ENCODE results near the gene KRT14. TPM values are rescaled to one million over a fixed set of nuclear protein-coding genes. Genes with fewer than 3 reads are reported as not detected.
A peak's percentile ranks its signal among the peaks of the same experiment; 100 is the strongest.

KRT14 gene
- total and polyA plus RNA-seq, 2 of the 4 experiments (the other 2 are of a cell fraction), result not detected

DNA sequence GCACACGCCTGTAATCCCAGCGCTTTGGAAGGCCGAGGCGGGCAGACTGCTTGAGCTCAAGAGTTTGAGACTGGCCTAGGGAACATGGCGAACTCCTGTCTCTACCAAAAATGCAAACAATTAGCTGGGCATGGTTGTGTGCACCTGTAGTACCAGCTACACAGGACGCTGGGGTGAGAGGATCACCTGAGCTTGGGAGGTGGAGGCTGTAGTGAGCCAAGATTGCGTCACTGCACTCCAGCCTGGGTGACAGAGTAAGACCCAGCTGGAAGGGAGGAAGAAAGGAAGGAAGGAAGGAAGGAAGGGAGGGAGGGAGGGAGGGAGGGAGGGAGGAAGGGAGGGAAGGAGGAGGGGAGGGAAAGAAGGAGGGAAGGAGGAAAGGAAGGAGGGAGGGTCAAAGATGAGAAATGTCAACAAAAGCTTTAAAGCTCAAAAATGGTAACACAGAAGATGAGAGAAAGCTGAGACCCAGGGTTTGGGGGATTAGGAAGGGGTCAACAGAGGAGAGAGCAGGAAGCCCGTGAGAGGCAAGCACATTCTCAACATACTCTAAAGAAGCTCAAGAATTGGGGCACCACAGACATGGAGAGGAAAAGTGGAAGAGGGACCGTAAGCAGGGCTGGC, 53.6 kb downstream of the KRT14 start:
- no peak overlapping the region for H2AK9ac ChIP-seq (replicated peaks; ENCODE audit: low read depth, low read length, poor library complexity)
- TF ChIP-seq MXI1 (IDR thresholded peaks at IDR 0.05; ENCODE audit: borderline replicate concordance, low read depth, low read length), result no peak
- 0 out of 2 replicates have a peak, but pooled peaks have one; percentile 7 for TF ChIP-seq CEBPB (IDR thresholded peaks at IDR 0.05; ENCODE audit: low read depth, low read length)
- TF ChIP-seq SMC3 (IDR thresholded peaks at IDR 0.05; ENCODE audit: low read depth, low read length), result no peak
- intact Hi-C loops (cut with micrococcal nuclease) (no loop called here), dilution Hi-C loops (cut with HindIII; ENCODE audit: low sequenced_read_pairs, unreplicated experiment) (no loop called here), in situ Hi-C loops (cut with MboI; ENCODE audit: low sequenced_read_pairs) (no loop called here)
- no peak overlapping the region for H3K18ac ChIP-seq (ENCODE audit: low read depth, low read length)
- no peak overlapping the region for H4K91ac ChIP-seq (ENCODE audit: insufficient read depth, low read depth, low read length)
- no peak overlapping the region for H2BK120ac ChIP-seq (ENCODE audit: low read depth, low read length)
- H3K4me2 ChIP-seq (ENCODE audit: low read depth, low read length), result no peak overlapping the region
- H2BK15ac ChIP-seq (ENCODE audit: low read depth, low read length), result no peak overlapping the region
- H3K9me1 ChIP-seq (ENCODE audit: insufficient read depth, low read length), result peaks cover 21% of the 10 kb centered on the region
- H3K56ac ChIP-seq (ENCODE audit: extremely low read depth, insufficient read depth, low read length), result no peak overlapping the region
- DNase-seq (no peak), ATAC-seq (ENCODE audit: low read depth) (no peak)
- H3K27me3 ChIP-seq (ENCODE audit: control insufficient read depth, insufficient read depth, low read length), result no peaks in the 10 kb centered on the region
- no peaks in the 10 kb centered on the region for H3K36me3 ChIP-seq (ENCODE audit: control insufficient read depth, insufficient read depth, low read length)
- no peak overlapping the region for H3K4ac ChIP-seq (ENCODE audit: low read depth, low read length)
- H3K27ac ChIP-seq (ENCODE audit: insufficient read depth, low read length), result no peak overlapping the region
- H2AK5ac ChIP-seq (ENCODE audit: low read depth, low read length), result no peak overlapping the region
- no peak overlapping the region for H4K8ac ChIP-seq (ENCODE audit: low read depth in 2 of 2, low read length in 2 of 2)
- 88% methylated on average over 6 of the region's 9 CpGs; no CpG with 5 or more reads in 1 of the 2 experiments for WGBS, 2 experiments (ENCODE audit: extremely low coverage in 2 of 2, insufficient read length in 1 of 2)
- H4K5ac ChIP-seq (ENCODE audit: low read depth, low read length), result no peak overlapping the region
- no TSS peak for BruUV-seq (replicated peaks)
- H3K4me1 ChIP-seq (ENCODE audit: control insufficient read depth, insufficient read depth, low read length), result peaks cover 16% of the 10 kb centered on the region
- H4K20me1 ChIP-seq (ENCODE audit: insufficient read depth, low read length), result no peaks in the 10 kb centered on the region
- no peak overlapping the region for H2AFZ ChIP-seq (replicated peaks; ENCODE audit: low read length, poor library complexity)
- ChIA-PET POLR2A (ENCODE audit: unreplicated experiment) (no interaction called here), CTCF (interaction anchor here (1.4 kb wide), 1 partner anchor 17 kb away, joined by 3 read pairs; no protein-coding TSS in a partner anchor)
- no peak overlapping the region for H3K14ac ChIP-seq (replicated peaks; ENCODE audit: low read depth, low read length)
- no peak overlapping the region for H2BK5ac ChIP-seq (ENCODE audit: low read depth, low read length, poor library complexity, severe bottlenecking)
- no peaks in the 10 kb centered on the region for H3K9me3 ChIP-seq (ENCODE audit: control insufficient read depth, insufficient read depth, low read length)
- no peak overlapping the region for H3K4me3 ChIP-seq (ENCODE audit: insufficient read depth, low read depth, low read length)
- no peak overlapping the region for H2BK20ac ChIP-seq (ENCODE audit: low read depth, low read length)
- H3K79me1 ChIP-seq (ENCODE audit: low read depth in 1 of 2, low read length in 2 of 2), result no peaks in the 10 kb centered on the region
- no peak overlapping the region for H3K9ac ChIP-seq (ENCODE audit: low read depth, low read length)
- no peak overlapping the region for H3K23ac ChIP-seq (ENCODE audit: low read depth, low read length)

Other genes starting within 250 kb of the KRT14 start
- gene KRT33A, start 236.1 kb downstream of the KRT14 start, total RNA-seq (2012; rRNA removed), result not detected in 2 replicates
- not detected in 2 replicates for gene KRT33A, start 236.1 kb downstream of the KRT14 start, polyA plus RNA-seq (2012; rRNA removed)
- gene KRT33B, start 217.1 kb downstream of the KRT14 start, total RNA-seq (2012; rRNA removed), result 0.18 and 0.28 TPM in 2 replicates
- 0.14 and 0.22 TPM in 2 replicates for gene KRT33B, start 217.1 kb downstream of the KRT14 start, polyA plus RNA-seq (2012; rRNA removed)
- 3.6 and 3.9 TPM in 2 replicates for gene KRT34, start 204.6 kb downstream of the KRT14 start, total RNA-seq (2012; rRNA removed)
- gene KRT34, start 204.6 kb downstream of the KRT14 start, polyA plus RNA-seq (2012; rRNA removed), result 3.4 and 4.2 TPM in 2 replicates
- gene KRT31, start 189.3 kb downstream of the KRT14 start, total RNA-seq (2012; rRNA removed), result not detected in 2 replicates
- gene KRT31, start 189.3 kb downstream of the KRT14 start, polyA plus RNA-seq (2012; rRNA removed), result 0.05 TPM in 1 of 2 replicates, not detected in the other
- not detected in 2 replicates for gene KRT37, start 162.3 kb downstream of the KRT14 start, total RNA-seq (2012; rRNA removed)
- gene KRT37, start 162.3 kb downstream of the KRT14 start, polyA plus RNA-seq (2012; rRNA removed), result not detected in 2 replicates
- not detected in 2 replicates for gene KRT38, start 145.9 kb downstream of the KRT14 start, total RNA-seq (2012; rRNA removed)
- gene KRT38, start 145.9 kb downstream of the KRT14 start, polyA plus RNA-seq (2012; rRNA removed), result 0.04 and 0.09 TPM in 2 replicates
- gene KRT32, start 119.5 kb downstream of the KRT14 start, total RNA-seq (2012; rRNA removed), result not detected in 2 replicates
- 0.06 and 0.09 TPM in 2 replicates for gene KRT32, start 119.5 kb downstream of the KRT14 start, polyA plus RNA-seq (2012; rRNA removed)
- not detected in 2 replicates for gene KRT35, start 105.7 kb downstream of the KRT14 start, total RNA-seq (2012; rRNA removed)
- not detected in 2 replicates for gene KRT35, start 105.7 kb downstream of the KRT14 start, polyA plus RNA-seq (2012; rRNA removed)
- not detected in 2 replicates for gene KRT36, start 97.0 kb downstream of the KRT14 start, total RNA-seq (2012; rRNA removed)
- gene KRT36, start 97.0 kb downstream of the KRT14 start, polyA plus RNA-seq (2012; rRNA removed), result not detected in 2 replicates
- 0.18 and 0.28 TPM in 2 replicates for gene KRT13, start 81.3 kb downstream of the KRT14 start, total RNA-seq (2012; rRNA removed)
- 0.56 and 0.60 TPM in 2 replicates for gene KRT13, start 81.3 kb downstream of the KRT14 start, polyA plus RNA-seq (2012; rRNA removed)
- 2.9 and 3.6 TPM in 2 replicates for gene KRT15, start 68.0 kb downstream of the KRT14 start, total RNA-seq (2012; rRNA removed)
- 5.3 and 7.6 TPM in 2 replicates for gene KRT15, start 68.0 kb downstream of the KRT14 start, polyA plus RNA-seq (2012; rRNA removed)
- gene KRT19, start 58.6 kb downstream of the KRT14 start, total RNA-seq (2012; rRNA removed), result 14.7 and 18.1 TPM in 2 replicates
- 12.0 and 12.5 TPM in 2 replicates for gene KRT19, start 58.6 kb downstream of the KRT14 start, polyA plus RNA-seq (2012; rRNA removed)
- not detected in 2 replicates for gene KRT9, start 14.8 kb downstream of the KRT14 start, total RNA-seq (2012; rRNA removed)
- gene KRT9, start 14.8 kb downstream of the KRT14 start, polyA plus RNA-seq (2012; rRNA removed), result not detected in 2 replicates
- gene KRT16, start 25.9 kb upstream of the KRT14 start, total RNA-seq (2012; rRNA removed), result not detected in 2 replicates
- not detected in 2 replicates for gene KRT16, start 25.9 kb upstream of the KRT14 start, polyA plus RNA-seq (2012; rRNA removed)
- gene KRT17, start 37.7 kb upstream of the KRT14 start, total RNA-seq (2012; rRNA removed), result 2.5 TPM in 2 replicates
- 4.6 and 5.3 TPM in 2 replicates for gene KRT17, start 37.7 kb upstream of the KRT14 start, polyA plus RNA-seq (2012; rRNA removed)
- 89.4 and 102 TPM in 2 replicates for gene EIF1, start 102.0 kb upstream of the KRT14 start, total RNA-seq (2012; rRNA removed)
- gene EIF1, start 102.0 kb upstream of the KRT14 start, polyA plus RNA-seq (2012; rRNA removed), result 381 and 388 TPM in 2 replicates
- not detected in 2 replicates for gene GAST, start 125.4 kb upstream of the KRT14 start, total RNA-seq (2012; rRNA removed)
- gene GAST, start 125.4 kb upstream of the KRT14 start, polyA plus RNA-seq (2012; rRNA removed), result not detected in 2 replicates
- gene HAP1, start 147.7 kb upstream of the KRT14 start, total RNA-seq (2012; rRNA removed), result under 0.01 TPM in 1 of 2 replicates, not detected in the other
- 0.09 and 0.11 TPM in 2 replicates for gene HAP1, start 147.7 kb upstream of the KRT14 start, polyA plus RNA-seq (2012; rRNA removed)
- gene JUP, start 199.8 kb upstream of the KRT14 start, total RNA-seq (2012; rRNA removed), result 12.9 and 14.7 TPM in 2 replicates
- 27.3 and 28.4 TPM in 2 replicates for gene JUP, start 199.8 kb upstream of the KRT14 start, polyA plus RNA-seq (2012; rRNA removed)
- gene P3H4, start 225.1 kb upstream of the KRT14 start, total RNA-seq (2012; rRNA removed), result 21.5 and 22.2 TPM in 2 replicates
- 66.7 and 76.9 TPM in 2 replicates for gene P3H4, start 225.1 kb upstream of the KRT14 start, polyA plus RNA-seq (2012; rRNA removed)
- 156 and 170 TPM in 2 replicates for gene FKBP10, start 226.1 kb upstream of the KRT14 start, total RNA-seq (2012; rRNA removed)
- gene FKBP10, start 226.1 kb upstream of the KRT14 start, polyA plus RNA-seq (2012; rRNA removed), result 984 and 1,083 TPM in 2 replicates
- gene NT5C3B, start 249.3 kb upstream of the KRT14 start, total RNA-seq (2012; rRNA removed), result 83.0 and 92.7 TPM in 2 replicates
- gene NT5C3B, start 249.3 kb upstream of the KRT14 start, polyA plus RNA-seq (2012; rRNA removed), result 58.0 and 59.9 TPM in 2 replicates

All from IMR-90 (cell line).